ENCODE measurements around the gene TEX51.

DNA sequence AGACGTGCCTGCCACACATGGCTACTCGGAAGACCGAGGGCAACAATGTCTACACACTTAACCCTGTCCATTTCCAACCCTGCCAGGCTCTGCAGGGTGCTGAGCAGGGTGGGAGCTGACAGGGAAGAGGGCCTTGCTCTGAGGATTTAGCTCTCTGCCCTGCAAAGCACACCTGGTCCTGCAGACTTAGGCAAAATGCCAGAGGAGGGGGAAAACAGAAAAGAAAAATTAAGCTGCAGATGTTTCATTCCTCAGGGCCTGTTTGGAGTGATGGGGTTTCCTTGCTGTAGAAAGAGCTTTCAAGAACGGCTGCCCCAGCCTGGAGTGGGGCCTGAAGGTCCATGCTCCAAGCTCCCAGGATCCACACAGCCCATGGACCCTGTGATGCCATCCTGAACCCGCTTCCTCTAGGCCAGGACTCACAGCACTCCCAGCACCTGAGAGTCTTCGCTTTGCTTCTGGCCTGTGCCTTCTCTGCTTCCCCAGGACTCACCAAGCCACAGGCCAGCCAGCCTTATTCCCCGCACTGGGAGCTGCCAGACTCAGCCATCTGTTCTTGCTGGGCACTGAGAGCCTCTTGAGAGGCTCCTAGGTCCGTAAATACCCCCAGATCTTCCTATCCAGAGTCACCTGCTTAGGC is 9.1 kb upstream of the TEX51 start:
- TF ChIP-seq, protein P1, sequence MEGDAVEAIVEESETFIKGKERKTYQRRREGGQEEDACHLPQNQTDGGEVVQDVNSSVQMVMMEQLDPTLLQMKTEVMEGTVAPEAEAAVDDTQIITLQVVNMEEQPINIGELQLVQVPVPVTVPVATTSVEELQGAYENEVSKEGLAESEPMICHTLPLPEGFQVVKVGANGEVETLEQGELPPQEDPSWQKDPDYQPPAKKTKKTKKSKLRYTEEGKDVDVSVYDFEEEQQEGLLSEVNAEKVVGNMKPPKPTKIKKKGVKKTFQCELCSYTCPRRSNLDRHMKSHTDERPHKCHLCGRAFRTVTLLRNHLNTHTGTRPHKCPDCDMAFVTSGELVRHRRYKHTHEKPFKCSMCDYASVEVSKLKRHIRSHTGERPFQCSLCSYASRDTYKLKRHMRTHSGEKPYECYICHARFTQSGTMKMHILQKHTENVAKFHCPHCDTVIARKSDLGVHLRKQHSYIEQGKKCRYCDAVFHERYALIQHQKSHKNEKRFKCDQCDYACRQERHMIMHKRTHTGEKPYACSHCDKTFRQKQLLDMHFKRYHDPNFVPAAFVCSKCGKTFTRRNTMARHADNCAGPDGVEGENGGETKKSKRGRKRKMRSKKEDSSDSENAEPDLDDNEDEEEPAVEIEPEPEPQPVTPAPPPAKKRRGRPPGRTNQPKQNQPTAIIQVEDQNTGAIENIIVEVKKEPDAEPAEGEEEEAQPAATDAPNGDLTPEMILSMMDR (IDR thresholded peaks at IDR 0.05; ENCODE audit: low read length), result no peak
- no peak for TF ChIP-seq EZH2 (optimal IDR thresholded peaks at IDR 0.05; ENCODE audit: low read depth, low read length)
